GM04504 (cell line): ENCODE data around the gene C15orf39.
"Not testable (repeated sequence)": the region's sequence is repeated elsewhere in the genome, so short reads cannot be mapped to it uniquely, and the experiment has no call there.

Source experiments
- DNase-seq: peaks from one replicate; pipeline ENCODE4 v3.0.0-alpha.2; 2012; ENCODE audit warnings: low read depth

C15orf39 gene

DNA sequence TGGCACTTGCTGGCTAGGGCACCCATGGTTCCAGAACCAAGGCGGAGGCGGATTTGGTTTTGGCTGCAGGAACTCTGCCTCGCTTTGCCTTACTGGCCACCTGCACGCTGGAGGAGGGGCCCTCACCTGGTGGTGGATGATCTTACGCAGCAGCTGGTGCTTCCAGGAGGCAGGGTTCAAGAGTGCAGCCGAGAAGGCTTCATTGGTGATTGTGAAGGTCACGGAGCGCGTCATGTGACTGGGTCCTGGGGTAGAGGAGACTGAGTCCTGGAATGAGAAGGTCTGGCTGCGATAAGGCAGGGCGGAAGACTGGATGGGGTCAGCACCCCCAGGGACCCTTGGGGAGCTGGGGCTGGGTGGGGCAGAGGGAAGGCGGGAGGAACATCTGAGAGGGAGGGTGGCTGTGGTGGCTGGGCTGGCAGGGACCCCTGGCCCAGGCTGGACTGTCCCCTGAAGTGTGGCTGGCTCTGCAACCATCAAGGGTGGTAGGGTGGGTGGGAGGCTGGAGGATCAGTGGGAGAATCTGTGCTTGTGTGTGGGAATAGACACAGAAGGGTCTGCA, 30.7 kb downstream of the C15orf39 start:
- DNase-seq: no peak

DNA sequence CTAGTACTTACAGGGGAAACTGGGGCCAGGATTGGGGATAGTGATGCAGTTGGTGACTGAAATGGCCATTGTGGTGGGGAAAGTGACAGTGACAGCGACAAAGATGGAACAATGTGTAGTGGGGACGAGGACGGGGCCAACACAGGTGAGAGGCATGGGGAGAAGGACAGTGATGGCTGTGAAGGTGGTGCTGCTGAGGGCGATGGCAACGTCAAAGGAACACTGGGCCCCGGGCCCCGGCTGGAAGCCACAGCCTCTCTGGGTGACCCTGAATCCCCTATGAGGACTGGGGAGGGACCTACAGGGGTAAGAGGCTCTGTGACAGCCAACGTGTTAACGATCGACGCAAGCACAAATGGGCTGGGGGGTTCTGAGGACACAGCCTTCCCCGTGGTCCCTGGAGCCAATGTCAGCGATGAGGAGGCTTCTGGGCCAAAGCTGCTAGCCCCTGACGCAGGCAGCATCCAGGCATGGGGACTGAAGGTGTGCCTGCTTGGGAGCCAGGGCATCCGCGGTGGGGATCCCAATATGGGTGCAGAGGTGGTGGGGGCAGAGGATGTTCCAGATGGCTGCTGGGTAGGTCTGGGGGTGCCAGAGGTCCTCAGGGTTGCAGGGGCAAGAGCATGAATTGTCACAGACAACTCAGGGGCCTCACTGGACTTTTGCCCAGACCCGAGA, 31.3 kb downstream of the C15orf39 start:
- DNase-seq: no peak

DNA sequence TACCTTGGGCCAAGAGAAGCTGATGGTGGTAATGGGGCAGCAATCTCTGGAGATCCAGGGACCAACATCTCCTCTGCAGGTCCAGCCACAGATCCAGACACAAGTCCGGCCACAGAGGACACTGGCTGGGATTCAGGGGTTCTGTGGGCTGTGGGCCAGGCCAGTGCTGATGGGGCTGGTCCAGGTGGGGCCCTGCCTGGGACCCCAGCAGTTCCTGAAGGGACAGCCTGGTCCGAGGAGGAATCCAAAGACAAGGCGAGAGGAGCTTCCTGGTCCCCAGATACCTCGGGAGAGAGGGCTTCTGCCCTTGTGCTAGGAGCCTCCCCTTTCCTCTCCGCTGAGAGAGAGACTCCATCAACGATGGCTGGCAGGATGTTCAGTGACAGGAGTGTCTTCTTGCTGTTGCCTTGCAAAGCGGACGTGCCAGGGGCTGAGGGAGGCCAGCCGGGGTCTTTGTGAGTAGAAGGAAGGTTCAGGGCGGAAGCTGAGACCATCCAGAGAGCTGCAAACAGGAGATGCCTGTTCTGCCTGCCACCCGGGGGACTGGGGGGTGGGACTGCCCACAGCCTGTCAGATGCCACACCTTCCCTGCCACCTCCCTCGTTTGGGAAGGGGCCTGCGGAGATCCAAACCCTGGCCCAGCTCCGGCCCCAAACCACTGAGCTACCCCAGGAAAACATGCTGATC, 32.0 kb downstream of the C15orf39 start:
- no peak for DNase-seq

DNA sequence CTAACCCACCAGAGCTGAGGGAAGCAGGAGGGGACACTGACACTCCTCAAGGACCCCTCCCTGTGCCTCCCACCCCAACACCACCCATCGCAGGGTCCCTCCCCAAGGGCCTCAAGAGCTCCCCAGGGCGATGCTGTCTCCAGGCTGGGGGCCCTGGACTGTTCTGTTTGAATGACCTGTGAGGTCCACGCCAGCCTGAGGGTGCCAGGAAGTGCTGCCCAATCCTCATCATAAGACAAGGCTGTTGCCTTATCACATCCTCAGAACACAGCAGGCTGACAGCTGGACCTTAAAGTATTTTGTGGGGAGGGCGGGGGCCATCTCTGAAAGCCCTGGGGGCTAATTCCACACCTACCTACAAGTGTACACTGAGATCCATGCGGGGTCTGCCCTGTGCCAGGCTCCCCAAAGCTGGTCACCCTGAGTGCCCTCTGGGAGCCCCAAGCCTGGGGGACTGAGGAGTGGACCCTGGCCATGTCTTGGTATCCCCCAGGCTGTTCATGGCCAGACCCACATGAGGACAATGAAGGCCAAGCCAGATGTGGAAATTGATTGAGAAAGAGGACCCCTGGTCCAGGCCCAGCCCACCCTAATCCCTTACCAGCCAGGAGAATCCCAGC, 32.6 kb downstream of the C15orf39 start:
- no peak for DNase-seq

DNA sequence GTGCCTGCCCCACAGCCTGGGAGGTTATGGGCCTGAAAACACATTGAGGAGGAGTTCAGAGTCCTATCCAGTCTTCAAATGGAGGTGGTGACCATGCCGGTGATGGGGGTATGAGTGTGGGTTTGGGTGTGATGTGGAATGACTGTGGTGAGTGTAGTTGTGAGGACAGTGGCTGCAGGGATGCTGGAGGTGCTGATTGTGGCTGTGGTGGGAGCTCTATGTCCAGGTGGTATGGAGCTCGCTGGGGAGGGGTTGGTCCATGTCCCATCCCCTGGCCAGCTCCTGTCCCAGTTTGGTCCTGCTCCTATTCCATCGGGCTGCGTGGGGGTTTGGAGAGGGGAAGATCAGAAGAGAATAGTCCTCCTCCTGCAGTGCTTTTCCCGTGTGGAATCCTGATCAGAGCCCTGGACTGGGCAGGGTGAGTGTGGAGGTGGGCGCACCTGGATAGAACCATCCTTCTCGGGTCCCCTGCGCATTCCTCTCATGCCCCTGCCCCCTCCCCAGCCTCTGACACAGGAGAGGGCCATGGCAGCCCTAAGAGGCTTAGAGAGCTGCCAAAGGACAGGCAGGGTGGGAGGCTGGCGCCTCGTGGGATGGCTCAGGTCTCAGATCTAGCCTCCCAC, 33.5 kb downstream of the C15orf39 start:
- DNase-seq: no peak

DNA sequence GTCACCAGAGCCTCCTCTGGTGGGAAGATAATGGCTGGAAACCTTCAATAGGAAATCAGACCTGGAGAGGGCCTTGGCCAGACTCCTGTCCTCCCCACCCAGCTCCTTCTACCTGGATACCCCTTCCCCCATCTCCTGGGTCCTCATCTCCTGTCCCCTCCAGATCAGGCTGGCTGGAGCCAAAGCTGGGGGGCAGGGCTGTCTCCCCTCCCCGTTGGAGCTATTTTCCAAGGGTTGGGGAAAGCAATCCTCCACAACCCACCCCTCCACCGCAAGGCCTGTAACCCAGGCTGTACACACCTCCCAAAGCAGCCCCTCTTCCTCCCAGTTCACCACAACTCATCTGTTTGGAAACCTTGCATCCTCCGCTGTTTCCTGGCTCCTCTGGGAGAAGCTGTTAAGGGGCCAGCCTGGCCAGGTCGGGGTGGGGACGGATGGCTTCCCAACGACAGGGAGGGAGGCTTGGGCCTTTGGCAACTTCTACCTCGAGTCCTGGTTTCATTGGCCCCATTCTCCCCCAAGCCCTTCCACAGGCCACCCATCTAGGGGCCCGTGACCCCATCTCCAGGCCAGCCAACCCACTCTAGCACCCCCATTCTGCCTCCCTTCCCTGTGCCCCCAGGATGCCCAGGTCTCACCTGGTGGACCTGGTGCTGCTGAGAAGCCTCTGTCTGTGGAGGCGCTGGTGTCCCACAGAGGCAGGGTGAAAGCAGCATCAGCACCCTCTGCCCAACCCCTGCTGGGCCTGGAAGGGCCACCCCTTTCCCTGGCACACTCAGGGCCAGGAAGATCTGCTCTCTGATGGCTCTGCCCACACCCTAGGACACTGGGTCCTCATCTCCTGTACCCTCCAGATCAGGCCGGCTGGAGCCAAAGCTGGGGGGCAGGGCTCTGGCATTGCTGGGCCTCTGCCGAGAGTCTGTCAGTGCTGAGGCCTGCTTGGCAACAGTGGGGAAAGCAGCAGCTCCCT, 34.4 kb downstream of the C15orf39 start:
- no peak for DNase-seq

DNA sequence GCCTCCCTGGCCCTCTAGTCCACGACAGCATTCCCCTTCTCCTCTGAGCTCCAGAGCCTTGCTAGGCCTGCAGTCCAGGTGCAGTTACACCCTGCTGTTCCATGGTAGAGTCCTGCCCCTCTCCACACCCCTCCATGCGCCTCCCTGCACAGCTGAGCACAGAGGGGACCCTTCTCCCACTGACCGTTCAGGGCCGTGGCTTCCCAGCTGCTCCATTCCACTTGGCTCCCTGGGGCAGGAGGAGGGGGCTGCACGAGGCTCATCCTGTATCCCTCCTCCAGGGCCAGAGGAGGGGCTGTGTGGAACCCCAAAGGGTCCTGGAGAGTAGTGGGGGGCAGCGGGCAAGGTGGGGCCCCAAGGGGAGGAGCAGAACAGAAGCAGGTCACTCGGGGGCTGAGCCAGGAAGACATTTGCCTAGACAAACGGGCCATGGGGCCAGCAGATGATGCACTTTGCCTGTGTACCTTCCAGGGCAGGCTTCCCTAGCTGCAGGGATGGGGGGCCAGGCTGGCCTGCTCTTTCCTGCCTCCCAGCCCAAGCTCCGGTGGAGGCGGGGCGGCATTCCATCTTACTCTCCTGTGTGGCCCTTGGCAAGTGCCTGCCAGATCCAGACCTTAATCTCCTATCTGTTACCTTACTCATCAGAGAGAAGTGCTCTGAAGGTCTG, 35.8 kb downstream of the C15orf39 start:
- no peak for DNase-seq

DNA sequence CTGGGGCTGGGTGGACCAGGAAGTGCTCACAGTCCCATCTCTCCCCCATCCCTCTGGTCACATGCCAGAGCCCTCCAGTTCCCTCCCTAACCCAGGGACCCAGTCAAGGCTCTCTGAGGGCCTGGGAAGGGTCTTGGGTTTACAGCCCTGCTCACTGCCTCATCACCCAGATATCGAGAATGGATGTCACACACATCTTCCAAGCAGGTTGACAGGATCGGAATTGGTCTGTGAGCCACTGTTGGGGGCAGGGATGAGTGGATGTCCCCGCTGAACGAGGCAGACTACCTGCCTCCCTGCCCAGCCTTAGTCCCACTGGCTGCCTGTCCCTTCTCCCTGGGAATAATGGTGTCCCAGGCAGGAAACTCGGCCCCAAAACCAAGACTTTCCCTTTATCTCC, 36.5 kb downstream of the C15orf39 start:
- no peak for DNase-seq

DNA sequence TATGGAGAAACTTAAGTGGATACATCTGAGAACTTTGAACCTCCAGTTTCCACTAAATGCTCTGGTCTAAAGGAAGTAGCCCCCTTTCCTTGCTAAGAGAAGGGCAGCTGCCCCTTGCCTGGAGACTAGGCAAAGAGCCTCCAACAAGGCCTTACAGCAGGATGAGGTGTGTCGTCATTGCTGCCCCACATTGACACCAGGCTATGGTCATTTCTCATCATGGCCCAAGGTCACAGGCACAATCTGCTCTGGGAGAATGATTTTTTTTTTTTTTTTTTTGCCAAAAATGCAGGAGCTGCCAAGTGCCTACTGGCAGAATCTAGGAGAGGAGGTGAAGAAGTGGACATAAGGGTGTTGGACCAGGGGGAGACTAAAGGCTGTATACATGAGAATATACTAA, 44.1 kb downstream of the C15orf39 start:
- DNase-seq: not testable (repeated sequence)

DNA sequence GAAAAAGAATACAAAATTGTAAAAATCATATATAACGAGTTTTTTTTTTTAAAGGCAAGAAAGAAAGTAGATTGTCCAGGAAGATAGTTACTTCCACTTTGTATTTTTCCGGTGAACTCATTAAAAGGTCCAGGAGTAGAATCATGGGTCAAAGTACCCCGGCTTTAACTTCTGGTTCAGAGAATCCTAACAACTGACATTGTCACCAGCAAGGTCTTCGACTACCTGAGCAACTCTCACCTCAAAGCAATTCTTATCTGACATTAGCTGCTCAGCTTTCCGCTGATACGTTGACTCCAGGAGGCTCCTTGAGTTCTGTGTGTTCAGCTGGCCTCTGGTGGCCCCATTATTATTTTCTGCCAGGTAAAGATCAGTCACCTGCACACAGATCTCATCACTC, 47.3 kb downstream of the C15orf39 start:
- not testable (repeated sequence) for DNase-seq

DNA sequence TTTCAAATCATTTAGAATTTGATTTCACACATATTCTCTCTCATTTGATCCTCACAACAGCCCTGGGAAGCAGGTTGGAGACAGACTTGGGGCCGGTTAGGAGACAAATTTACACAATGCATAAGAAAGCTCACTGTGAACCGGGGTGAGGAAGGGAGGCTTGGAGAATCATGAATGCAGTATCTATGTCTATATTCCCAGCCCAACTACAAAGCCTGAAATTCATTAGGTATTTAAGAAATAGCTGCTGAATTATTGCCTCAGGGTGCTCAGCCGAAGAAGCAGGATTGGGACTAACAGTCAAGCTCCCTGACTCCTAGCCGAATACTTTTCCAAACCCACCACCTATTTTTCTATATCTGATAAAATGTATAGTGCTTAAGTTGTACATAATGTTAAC, 48.0 kb downstream of the C15orf39 start:
- no peak for DNase-seq

DNA sequence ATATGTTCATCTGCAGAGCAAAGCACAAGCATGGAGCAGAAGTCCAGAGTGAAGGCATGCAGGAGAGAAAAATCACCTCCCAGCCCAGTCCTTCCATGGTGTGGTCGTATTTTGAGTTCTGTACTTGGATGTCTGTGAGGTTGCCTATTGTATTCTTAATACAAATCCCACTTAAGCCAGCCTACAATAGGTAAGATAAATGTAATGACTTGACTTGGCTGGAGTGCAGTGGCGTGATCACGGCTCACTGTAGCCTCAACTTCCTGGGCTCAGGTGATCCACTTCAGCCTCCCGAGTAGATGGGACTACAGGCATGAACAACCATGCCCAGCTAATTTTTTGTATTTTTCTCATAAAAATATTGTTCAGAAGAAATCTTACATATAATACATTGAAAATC, 49.7 kb downstream of the C15orf39 start:
- not testable (repeated sequence) for DNase-seq

DNA sequence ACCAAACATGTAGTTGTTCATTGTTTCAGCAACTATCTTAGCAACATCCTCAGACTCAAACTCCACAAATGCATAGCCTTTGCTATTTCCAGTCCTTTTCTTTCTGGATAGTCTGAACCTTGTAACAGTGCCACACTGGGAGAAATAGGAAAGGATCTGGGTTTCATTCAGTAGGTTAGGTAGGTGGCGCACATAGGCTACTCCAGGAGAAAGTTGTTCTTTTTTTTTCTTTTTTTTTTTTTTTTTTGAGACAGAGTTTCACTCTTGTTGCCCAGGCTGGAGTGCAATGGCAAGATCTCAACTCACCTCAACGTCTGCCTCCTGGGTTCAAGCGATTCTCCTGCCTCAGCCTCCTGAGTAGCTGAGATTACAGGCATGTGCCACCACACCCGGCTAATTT, 50.6 kb downstream of the C15orf39 start:
- not testable (repeated sequence) for DNase-seq

DNA sequence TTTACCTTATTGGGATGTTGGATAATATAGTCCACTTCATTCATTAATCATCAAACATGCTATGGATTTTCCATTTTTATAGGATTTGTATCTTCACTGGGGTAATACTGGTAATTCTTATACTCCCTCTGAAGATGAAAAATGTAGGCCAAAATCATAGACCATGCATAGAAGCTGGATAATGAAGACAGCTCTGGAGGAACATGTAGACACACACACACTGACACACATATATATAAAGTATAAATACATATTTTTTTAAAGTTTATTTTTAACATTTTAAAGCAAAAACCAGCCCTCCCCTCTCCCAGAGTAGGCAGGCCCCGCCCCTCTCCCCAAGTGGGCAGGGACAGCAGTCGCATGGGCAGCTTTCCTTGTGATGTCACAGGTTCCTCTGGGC, 56.4 kb downstream of the C15orf39 start, which contains the start of gene GOLGA6C:
GOLGA6C (plus strand) TSS at position 301 of the 400 bp plus-strand sequence. CDS start 265 bp downstream, outside the sequence.
- DNase-seq: not testable (repeated sequence)

DNA sequence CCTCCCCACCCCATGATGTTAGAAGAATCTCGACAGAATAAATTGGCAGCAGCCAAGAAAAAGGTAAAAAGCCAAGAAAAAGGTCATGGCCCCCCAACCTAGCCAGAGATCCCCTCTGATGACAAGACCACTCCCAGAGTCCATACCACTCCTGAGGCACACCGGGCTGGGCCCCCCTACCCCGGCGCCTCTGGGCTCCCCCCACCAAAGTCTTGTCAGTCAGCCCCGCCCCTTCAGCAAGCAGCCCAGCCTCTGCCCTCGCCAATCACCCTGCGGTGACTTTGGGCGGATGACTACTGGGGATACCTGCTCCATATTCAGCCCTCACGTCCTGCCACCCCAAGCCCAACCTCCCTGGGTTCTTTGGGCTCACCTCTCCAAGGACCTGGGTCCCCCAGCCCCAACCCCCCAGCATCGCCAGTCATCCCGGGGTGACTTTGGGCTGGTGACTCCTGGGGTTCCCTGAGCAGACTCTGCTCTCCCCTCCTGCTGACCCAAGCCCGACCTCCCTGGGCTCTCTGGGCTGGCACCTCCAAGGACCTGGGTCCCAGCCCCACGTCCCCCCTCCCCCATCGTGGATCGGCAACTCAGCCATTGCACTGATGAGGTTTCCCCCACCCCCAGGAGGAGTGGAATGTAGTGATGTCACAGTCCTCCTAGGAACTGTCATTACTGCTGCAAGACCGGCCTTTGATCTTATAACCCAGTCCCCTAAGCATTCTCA, 57.1 kb downstream of the C15orf39 start:
- DNase-seq: not testable (repeated sequence)

DNA sequence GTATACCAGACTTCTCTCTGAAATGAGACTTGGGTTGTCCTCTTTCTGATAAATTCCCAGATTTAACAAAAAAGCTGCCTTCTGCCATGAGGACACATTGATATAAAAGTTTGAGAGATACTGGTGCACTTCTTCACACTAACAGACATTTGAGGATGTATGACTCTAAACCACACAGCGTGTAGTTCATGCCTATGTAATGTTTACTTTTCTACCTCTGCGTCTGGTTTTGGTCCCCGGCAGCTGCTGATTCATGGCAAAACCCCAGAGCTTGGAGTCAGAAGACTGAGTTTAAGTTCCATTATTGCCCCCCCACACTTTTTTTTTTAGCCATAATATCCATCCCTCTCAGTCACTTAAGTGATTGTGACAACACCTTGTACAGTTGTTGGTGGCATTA, 58.2 kb downstream of the C15orf39 start:
- DNase-seq: not testable (repeated sequence)
